ENCODE measurements around the gene MASP1. TPM values are rescaled to one million over a fixed set of nuclear protein-coding genes. Genes with fewer than 3 reads are reported as not detected.

MASP1 gene
- total RNA-seq, 1 experiment from 2014 or later = not detected

DNA sequence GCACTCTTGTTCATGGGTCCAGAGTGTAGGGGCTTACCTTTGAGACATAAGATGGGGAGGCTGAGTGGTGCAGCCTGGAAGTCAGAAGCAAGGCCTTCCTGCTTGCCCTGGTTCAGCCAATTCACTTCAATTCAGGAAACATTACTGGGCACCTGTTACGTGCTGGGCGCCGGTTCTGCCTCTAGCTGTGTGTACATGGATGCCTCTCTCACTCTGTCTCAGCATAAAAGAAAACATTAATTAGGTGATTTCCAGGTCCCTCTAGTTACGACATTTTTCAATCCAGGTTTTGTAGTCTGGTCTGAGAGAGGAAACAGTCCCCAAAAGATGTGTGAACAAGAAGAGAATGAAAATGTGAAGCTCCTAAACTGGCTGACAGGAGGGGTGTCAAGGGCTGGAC is 93.0 kb downstream of the MASP1 start:
- no peaks in the 10 kb centered on the region for H4K20me1 ChIP-seq (ENCODE audit: insufficient read depth)
- DNase-seq (ENCODE audit: low read depth, low spot score) (no peak), ATAC-seq (no peak)
- H3K4me3 ChIP-seq (replicated peaks in 1 of 2; ENCODE audit: low read depth in 1 of 2, low read length in 2 of 2) = no peak overlapping the region
- ChIA-PET CTCF (interaction anchor here (0.7 kb wide), 1 partner anchor 22 kb away, joined by 3 read pairs; no protein-coding TSS in a partner anchor), RAD21 (ENCODE audit: low non-redundant PET in 1 of 2, low total read pairs in 2 of 2, uncharacterized antibody in 2 of 2, unreplicated experiment in 2 of 2) (no interaction called here), POLR2A (no interaction called here)
- H3K79me2 ChIP-seq (ENCODE audit: insufficient read depth, low read length) = no peaks in the 10 kb centered on the region
- no peaks in the 10 kb centered on the region for H3K4me1 ChIP-seq (ENCODE audit: control insufficient read depth in 1 of 2, insufficient read depth in 2 of 2, low read length in 2 of 2)
- BruUV-seq (replicated peaks) = no TSS peak
- H3K9ac ChIP-seq (ENCODE audit: low read length) = no peak overlapping the region
- intact Hi-C loops (cut with micrococcal nuclease) = no loop called here
- peaks cover 17% of the 10 kb centered on the region; the same call in 1 of the 2 replicates for H3K27me3 ChIP-seq (ENCODE audit: insufficient read depth, low read length)
- TF ChIP-seq, protein P1, sequence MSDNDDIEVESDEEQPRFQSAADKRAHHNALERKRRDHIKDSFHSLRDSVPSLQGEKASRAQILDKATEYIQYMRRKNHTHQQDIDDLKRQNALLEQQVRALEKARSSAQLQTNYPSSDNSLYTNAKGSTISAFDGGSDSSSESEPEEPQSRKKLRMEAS (IDR thresholded peaks at IDR 0.05) = no peak
- TF ChIP-seq EZH2phosphoT487 (IDR thresholded peaks at IDR 0.05; ENCODE audit: borderline replicate concordance) = no peak
- TF ChIP-seq ELF1 (IDR thresholded peaks at IDR 0.05; ENCODE audit: borderline replicate concordance, low read depth) = no peak
- TF ChIP-seq, protein P2, sequence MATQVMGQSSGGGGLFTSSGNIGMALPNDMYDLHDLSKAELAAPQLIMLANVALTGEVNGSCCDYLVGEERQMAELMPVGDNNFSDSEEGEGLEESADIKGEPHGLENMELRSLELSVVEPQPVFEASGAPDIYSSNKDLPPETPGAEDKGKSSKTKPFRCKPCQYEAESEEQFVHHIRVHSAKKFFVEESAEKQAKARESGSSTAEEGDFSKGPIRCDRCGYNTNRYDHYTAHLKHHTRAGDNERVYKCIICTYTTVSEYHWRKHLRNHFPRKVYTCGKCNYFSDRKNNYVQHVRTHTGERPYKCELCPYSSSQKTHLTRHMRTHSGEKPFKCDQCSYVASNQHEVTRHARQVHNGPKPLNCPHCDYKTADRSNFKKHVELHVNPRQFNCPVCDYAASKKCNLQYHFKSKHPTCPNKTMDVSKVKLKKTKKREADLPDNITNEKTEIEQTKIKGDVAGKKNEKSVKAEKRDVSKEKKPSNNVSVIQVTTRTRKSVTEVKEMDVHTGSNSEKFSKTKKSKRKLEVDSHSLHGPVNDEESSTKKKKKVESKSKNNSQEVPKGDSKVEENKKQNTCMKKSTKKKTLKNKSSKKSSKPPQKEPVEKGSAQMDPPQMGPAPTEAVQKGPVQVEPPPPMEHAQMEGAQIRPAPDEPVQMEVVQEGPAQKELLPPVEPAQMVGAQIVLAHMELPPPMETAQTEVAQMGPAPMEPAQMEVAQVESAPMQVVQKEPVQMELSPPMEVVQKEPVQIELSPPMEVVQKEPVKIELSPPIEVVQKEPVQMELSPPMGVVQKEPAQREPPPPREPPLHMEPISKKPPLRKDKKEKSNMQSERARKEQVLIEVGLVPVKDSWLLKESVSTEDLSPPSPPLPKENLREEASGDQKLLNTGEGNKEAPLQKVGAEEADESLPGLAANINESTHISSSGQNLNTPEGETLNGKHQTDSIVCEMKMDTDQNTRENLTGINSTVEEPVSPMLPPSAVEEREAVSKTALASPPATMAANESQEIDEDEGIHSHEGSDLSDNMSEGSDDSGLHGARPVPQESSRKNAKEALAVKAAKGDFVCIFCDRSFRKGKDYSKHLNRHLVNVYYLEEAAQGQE (IDR thresholded peaks at IDR 0.05; ENCODE audit: low read depth) = no peak
- TF ChIP-seq JUND (IDR thresholded peaks at IDR 0.05) = no peak
- no peak for TF ChIP-seq POLR2AphosphoS5 (IDR thresholded peaks at IDR 0.05; ENCODE audit: low read depth, low read length)
- no peak for TF ChIP-seq SIN3A (IDR thresholded peaks at IDR 0.05; ENCODE audit: low read depth)
- TF ChIP-seq SRF (IDR thresholded peaks at IDR 0.05; ENCODE audit: low read depth) = no peak
- no peak for TF ChIP-seq CEBPB (IDR thresholded peaks at IDR 0.05; ENCODE audit: low read depth)
- no peak for TF ChIP-seq EGR1 (IDR thresholded peaks at IDR 0.05; ENCODE audit: low read depth)
- TF ChIP-seq, protein P3, sequence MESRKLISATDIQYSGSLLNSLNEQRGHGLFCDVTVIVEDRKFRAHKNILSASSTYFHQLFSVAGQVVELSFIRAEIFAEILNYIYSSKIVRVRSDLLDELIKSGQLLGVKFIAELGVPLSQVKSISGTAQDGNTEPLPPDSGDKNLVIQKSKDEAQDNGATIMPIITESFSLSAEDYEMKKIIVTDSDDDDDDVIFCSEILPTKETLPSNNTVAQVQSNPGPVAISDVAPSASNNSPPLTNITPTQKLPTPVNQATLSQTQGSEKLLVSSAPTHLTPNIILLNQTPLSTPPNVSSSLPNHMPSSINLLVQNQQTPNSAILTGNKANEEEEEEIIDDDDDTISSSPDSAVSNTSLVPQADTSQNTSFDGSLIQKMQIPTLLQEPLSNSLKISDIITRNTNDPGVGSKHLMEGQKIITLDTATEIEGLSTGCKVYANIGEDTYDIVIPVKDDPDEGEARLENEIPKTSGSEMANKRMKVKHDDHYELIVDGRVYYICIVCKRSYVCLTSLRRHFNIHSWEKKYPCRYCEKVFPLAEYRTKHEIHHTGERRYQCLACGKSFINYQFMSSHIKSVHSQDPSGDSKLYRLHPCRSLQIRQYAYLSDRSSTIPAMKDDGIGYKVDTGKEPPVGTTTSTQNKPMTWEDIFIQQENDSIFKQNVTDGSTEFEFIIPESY (IDR thresholded peaks at IDR 0.05; ENCODE audit: extremely low read depth, insufficient replicate concordance, low read length) = no peak
- TF ChIP-seq EZH2 (IDR thresholded peaks at IDR 0.05) = no peak
- no peak for TF ChIP-seq FOSL1 (IDR thresholded peaks at IDR 0.05; ENCODE audit: low read depth)
- TF ChIP-seq POLR2A (IDR thresholded peaks at IDR 0.05; ENCODE audit: borderline replicate concordance, extremely low read depth, insufficient read depth, insufficient read length) = no peak
- TF ChIP-seq TCF7L2 (IDR thresholded peaks at IDR 0.05; ENCODE audit: borderline replicate concordance, extremely low read depth, insufficient read depth, insufficient read length) = no peak
- TF ChIP-seq YY1 (IDR thresholded peaks at IDR 0.05; ENCODE audit: extremely low read depth, insufficient replicate concordance, low read depth, low read length) = no peak
- TF ChIP-seq, protein P4, sequence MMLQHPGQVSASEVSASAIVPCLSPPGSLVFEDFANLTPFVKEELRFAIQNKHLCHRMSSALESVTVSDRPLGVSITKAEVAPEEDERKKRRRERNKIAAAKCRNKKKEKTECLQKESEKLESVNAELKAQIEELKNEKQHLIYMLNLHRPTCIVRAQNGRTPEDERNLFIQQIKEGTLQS (IDR thresholded peaks at IDR 0.05) = no peak
- TF ChIP-seq, protein P5, sequence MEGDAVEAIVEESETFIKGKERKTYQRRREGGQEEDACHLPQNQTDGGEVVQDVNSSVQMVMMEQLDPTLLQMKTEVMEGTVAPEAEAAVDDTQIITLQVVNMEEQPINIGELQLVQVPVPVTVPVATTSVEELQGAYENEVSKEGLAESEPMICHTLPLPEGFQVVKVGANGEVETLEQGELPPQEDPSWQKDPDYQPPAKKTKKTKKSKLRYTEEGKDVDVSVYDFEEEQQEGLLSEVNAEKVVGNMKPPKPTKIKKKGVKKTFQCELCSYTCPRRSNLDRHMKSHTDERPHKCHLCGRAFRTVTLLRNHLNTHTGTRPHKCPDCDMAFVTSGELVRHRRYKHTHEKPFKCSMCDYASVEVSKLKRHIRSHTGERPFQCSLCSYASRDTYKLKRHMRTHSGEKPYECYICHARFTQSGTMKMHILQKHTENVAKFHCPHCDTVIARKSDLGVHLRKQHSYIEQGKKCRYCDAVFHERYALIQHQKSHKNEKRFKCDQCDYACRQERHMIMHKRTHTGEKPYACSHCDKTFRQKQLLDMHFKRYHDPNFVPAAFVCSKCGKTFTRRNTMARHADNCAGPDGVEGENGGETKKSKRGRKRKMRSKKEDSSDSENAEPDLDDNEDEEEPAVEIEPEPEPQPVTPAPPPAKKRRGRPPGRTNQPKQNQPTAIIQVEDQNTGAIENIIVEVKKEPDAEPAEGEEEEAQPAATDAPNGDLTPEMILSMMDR (IDR thresholded peaks at IDR 0.05 in 2 of 3, conservative IDR thresholded peaks at IDR 0.05 in 1 of 3; ENCODE audit: borderline replicate concordance in 1 of 3, insufficient read depth in 1 of 3, low read depth in 2 of 3, low read length in 2 of 3) = no peak
- no peak for TF ChIP-seq CBX3 (IDR thresholded peaks at IDR 0.05; ENCODE audit: low read depth)
- TF ChIP-seq SP1 (IDR thresholded peaks at IDR 0.05; ENCODE audit: low read depth) = no peak
- no peaks in the 10 kb centered on the region for H3K9me3 ChIP-seq (ENCODE audit: control insufficient read depth in 1 of 2, insufficient read depth in 1 of 2, low read depth in 1 of 2, low read length in 2 of 2)
- H3K27ac ChIP-seq (ENCODE audit: low read depth, low read length) = no peak overlapping the region
- no peaks in the 10 kb centered on the region for H3K9me2 ChIP-seq (ENCODE audit: insufficient read depth)
- no peaks in the 10 kb centered on the region for H3K36me3 ChIP-seq (ENCODE audit: control insufficient read depth in 1 of 2, insufficient read depth in 2 of 2, low read length in 2 of 2)
- H3K4me2 ChIP-seq (ENCODE audit: low read length) = no peak overlapping the region
- H2AFZ ChIP-seq (ENCODE audit: low read depth, low read length, poor library complexity, severe bottlenecking) = no peak overlapping the region
